Measurements from ENCODE around the gene RRAGD.

Gene RRAGD

DNA sequence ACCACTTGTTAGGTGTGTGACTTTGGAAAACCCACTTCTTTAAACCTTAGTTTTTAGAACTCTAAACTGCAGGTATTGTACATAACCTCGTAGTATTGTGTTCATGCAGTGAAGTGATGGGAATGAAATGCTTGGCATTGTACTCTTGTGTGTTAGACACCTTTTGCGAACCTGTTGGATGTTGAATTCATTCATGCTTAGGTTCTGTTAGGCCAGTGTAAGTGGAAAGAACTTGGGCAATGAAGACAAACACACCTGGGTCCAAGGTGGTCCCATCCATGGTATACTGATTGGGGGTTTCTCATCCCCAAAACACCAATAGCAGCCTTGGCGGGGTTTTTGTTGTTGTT lies 22.1 kb upstream of the RRAGD start:
- in situ Hi-C loops (cut with HindIII; ENCODE audit: low sequenced_read_pairs), result no loop called here
- H3K4me3 ChIP-seq (ENCODE audit: low read depth, low read length), result no peak overlapping the region
- TF ChIP-seq, protein P1, sequence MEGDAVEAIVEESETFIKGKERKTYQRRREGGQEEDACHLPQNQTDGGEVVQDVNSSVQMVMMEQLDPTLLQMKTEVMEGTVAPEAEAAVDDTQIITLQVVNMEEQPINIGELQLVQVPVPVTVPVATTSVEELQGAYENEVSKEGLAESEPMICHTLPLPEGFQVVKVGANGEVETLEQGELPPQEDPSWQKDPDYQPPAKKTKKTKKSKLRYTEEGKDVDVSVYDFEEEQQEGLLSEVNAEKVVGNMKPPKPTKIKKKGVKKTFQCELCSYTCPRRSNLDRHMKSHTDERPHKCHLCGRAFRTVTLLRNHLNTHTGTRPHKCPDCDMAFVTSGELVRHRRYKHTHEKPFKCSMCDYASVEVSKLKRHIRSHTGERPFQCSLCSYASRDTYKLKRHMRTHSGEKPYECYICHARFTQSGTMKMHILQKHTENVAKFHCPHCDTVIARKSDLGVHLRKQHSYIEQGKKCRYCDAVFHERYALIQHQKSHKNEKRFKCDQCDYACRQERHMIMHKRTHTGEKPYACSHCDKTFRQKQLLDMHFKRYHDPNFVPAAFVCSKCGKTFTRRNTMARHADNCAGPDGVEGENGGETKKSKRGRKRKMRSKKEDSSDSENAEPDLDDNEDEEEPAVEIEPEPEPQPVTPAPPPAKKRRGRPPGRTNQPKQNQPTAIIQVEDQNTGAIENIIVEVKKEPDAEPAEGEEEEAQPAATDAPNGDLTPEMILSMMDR (IDR thresholded peaks at IDR 0.05; ENCODE audit: low read depth, low read length), result no peak

DNA sequence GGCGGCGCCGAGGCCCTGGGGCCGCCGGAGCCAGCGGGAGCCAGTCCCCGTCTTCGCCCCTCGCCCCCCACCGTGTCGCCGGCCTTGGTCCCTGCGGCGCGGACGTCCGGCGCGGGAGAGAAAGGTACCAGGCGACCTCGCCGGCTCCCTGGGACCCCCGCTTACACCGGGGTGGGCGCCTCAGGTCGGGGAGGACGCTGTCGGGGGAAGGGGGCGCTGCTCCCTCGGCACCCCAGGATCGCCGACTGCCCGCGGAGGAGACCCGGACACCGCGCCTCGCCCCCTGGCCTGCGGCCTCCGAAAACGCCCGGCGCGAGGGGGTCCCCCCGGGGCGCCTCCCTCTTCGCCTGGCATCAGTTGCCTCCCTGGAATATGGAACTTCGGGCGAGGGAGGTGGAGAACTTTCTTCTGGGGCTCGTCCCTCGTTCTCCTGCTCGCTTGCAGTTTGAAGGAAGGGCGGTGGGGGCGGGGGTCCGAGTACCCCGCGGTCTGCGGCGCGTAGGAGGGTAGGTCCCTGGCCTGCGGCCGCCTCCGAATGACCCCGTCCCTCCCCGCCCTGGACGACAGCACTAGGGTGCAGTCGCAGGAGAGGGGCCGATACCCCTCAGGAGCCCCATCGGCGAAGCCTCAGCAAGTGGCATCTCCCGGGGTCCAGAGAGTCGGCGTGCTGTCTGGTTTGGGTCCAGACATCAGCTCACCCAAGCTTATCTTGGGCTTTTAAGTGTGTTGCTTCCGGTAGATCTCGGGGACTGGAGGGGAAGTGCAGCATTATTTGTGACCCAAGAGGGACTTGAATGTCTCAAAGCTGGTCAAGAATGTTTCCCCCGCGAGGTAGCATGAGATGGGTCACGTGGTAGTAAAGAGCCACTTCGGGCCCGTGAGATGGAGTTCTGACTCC lies 21.4 kb upstream of the RRAGD start:
- DNase-seq (ENCODE audit: low read depth, low spot score), result no peak
- TF ChIP-seq, protein P1 (IDR thresholded peaks at IDR 0.05; ENCODE audit: low read depth, low read length), result no peak
- peak overlapping the region; percentile 48 for H3K4me3 ChIP-seq (ENCODE audit: low read depth, low read length)
- in situ Hi-C loops (cut with HindIII; ENCODE audit: low sequenced_read_pairs), result no loop called here

More for the DNA sequence above, 22.1 kb upstream of the RRAGD start:
- no peak for DNase-seq (ENCODE audit: low read depth, low spot score)

DNA sequence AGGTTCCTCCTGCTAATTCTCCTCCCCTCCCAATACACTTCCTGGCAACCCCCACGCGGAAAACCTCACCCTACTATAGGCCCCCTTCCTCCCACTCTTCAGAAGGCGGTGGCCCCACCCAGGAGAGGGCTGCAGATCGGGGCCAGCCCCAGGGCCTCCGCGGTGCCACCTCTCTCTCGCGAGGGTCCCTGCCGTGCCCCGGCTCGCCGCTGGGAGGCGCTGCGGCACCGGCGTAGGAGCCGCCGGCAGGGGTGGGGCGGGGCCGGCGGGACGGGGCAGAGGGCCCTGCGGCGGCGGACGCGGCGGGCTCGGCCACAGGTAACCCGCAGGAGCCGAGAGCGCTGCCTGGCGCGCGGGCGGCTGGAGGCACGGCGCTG lies 20.8 kb upstream of the RRAGD start, which contains the start of gene ANKRD6:
ANKRD6 (plus strand) TSS at position 278 of the 377 bp plus-strand sequence. CDS start 133,825 bp downstream, outside the sequence.
- peak; percentile 30 for DNase-seq (ENCODE audit: low read depth, low spot score)
- in situ Hi-C loops (cut with HindIII; ENCODE audit: low sequenced_read_pairs), result no loop called here
- TF ChIP-seq, protein P1 (IDR thresholded peaks at IDR 0.05; ENCODE audit: low read depth, low read length), result peak; percentile 75
- peak within 1 kb of the TSS; percentile 48 for H3K4me3 ChIP-seq (ENCODE audit: low read depth, low read length)

DNA sequence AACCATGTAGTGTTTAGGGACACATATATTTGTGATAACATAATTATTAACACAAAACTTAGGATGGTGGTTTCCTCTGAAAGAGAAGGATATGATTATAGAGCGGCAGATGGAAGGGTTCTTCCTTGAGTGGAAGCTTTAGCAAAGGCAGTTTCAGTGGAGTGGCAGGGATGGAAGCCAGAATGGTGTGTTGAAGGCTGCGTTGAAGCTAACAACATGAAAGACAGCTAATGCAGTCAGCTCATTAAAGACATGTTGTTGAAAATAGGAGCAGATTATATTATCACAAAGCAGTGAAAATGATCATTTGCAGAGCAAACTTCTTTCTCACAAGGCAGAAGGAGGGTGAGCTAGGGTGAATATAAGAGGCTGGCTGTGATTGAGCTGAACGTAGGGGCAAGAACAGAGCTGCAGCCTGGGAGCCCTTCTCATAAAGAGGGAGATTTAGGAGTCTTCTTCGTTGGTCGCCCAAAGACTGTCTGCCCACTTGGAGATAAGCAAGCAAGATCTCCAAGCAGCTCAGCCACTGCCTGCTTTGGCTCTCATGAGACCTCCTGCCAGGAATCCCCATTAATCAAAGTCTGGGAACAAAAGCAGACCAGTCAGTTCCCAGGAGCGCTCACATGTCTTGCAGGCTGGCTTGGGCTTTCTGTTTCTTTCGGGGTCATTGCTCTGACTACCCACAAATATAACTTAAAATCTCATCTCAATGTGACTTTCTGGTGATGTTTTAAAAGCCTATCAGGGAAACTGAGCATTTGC lies 18.3 kb upstream of the RRAGD start:
- TF ChIP-seq, protein P1 (IDR thresholded peaks at IDR 0.05; ENCODE audit: low read depth, low read length), result no peak
- in situ Hi-C loops (cut with HindIII; ENCODE audit: low sequenced_read_pairs), result no loop called here
- DNase-seq (ENCODE audit: low read depth, low spot score), result peak; percentile 37

DNA sequence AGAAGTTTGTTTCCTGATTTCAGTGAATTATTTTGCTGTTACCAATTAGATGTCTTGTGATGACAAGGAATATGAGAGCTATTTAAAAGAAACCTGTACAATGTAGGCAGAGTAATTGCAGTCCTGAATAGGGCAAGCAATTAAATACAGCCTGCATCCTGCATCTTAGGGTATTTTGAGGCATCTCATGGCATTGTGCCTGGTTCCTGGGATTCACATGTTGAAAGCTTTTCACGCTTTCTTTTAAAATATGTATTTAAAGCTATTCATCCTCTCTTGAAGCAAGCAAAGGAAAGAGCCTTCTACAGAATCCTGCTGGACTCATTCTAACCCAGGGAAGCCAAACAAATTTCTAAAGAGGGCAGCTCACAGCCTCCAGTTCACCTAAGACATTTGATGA lies 4.7 kb upstream of the RRAGD start:
- no peak overlapping the region for H3K4me3 ChIP-seq (ENCODE audit: low read depth, low read length)
- TF ChIP-seq, protein P1 (IDR thresholded peaks at IDR 0.05; ENCODE audit: low read depth, low read length), result no peak
- no peak for DNase-seq (ENCODE audit: low read depth, low spot score)
- in situ Hi-C loops (cut with HindIII; ENCODE audit: low sequenced_read_pairs), result no loop called here

More for the DNA sequence above, 18.3 kb upstream of the RRAGD start:
- H3K4me3 ChIP-seq (ENCODE audit: low read depth, low read length), result no peak overlapping the region

DNA sequence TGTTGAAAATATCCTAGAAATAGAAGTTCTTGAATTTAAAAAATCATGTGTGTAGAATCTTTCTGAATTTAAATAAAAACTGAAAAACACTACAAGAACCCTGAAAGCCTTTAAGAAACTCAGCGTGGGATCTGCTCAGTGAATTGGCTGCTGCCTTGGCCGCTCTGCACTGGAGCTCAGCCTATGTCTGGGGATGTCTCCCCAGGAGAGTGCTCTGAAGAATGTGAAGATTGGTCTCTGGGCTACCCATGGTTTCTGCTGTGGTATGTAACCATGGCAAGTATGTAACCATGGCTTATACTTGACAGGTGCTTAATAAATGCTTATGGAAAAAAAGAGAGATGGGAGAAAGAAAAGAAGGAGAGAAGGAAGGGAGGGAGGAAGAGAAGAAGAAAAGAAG lies 3.1 kb upstream of the RRAGD start:
- no peak for DNase-seq (ENCODE audit: low read depth, low spot score)
- TF ChIP-seq, protein P1 (IDR thresholded peaks at IDR 0.05; ENCODE audit: low read depth, low read length), result no peak
- H3K4me3 ChIP-seq (ENCODE audit: low read depth, low read length), result no peak overlapping the region
- in situ Hi-C loops (cut with HindIII; ENCODE audit: low sequenced_read_pairs), result no loop called here

Measured in astrocyte of the spinal cord (primary cell).